Measurements from ENCODE around the gene SH3RF3.
"Not testable (repeated sequence)": the region's sequence is repeated elsewhere in the genome, so short reads cannot be mapped to it uniquely, and the experiment has no call there.

SH3RF3 gene

GRCh38 chr2:109532728-109533076, 403.7 kb downstream of the SH3RF3 start:
- no peak for DNase-seq

DNA sequence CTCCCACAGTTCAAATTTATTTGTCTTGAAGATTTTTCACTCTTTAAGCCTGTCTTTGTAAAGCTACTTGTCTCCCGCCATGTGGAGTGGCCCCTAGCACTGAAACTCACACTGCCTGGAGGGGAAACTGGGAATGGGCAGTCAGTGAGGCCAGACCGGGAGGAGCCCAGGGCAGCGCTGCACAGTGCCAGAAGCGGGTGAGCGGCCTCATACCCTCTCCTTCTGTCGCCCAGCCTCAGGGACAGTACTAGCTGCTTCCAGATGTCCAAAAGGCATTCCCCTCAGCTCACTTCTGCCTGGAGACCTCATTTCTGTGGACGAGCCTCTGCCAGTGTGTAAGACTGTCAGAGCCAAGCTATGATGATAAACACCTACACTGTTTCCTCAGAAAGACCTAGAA, 404.8 kb downstream of the SH3RF3 start:
- DNase-seq: no peak

DNA sequence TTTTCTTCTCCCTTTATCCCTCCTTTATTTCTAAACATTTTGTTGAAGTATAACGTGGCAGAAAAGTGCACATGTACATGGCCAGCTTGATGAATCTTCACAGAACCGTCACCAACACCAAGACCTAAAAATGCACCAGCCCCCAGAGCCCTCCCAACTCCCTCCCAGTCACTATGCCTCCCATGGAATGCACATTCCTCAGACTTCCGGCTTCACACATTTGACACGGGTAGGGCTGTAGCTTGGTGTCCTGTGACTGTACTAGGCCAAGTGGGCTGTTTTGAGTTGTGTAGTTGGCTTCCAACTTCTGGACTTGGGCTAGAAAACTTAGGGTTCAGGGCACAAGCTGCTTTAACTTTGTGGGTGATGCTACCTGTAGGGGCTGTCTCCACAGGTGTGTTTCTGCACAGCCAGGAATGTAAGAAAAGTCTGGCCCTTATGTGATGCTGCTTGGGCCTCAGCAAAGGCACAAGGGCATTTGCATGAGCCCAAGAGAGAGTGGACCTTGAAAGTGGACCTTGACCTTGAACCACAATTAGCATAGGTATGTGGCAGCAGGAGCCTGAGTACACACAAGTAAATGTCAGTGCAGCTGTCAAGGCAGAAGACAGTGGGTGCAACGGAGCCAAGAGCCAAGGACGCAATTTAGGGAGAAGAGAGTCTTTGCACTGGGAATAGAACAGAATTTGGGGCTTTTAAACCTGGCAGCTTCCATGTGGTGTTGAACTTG, 406.4 kb downstream of the SH3RF3 start:
- DNase-seq: no peak

DNA sequence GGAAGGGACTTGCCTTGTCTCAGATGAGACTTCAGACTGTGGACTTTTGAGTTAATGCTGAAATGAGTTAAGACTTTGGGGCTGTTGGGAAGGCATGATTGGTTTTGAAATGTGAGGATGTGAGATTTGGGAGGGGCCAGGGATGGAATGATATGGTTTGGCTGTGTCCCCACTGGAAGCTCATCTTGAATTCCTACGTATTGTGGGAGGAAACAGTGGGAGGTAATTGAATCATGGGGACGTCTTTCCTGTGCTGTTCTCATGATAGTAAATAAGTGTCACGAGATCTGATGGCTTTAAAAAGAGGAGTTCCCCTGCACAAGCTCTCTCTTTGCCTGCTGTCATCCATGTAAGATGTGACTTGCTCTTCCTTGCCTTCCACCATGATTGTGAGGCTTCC, 407.6 kb downstream of the SH3RF3 start:
- DNase-seq: not testable (repeated sequence)

DNA sequence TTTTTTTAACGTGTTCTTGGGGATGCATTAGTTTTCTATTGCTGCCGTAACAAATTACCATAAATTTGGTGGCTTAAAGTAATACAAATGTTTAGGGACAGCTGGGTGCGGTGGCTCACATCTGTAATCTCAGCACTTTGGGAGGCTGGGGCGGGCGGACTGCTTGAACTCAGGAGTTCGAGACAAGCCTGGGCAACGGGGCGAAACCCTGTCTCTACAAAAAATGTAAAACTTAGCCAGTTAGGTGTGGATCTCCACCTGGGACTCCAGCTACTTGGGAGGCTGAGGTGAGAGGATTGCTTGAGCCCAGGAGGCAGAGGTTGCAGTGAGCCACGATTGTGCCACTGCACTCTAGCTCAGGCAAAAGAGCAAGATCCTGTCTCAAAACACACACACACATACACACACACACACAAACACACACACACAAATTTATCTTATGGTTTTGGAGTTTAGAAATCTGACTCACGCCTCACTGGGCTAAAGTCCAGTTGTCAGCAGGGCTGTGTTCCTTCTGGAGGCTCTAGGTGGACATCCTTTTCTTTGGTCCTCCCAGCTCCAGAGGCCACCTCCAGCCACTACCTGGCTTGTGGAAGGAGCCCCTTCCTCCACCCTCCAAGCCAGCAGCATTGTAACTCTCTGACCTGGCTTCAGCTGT, 408.7 kb downstream of the SH3RF3 start:
- DNase-seq: no peak

GRCh38 chr2:109538546-109538945, 409.5 kb downstream of the SH3RF3 start:
- DNase-seq: no peak

- no peak for DNase-seq
These were observed 413.4 kb downstream of the SH3RF3 start for GRCh38 chr2:109542384-109542783.

DNA sequence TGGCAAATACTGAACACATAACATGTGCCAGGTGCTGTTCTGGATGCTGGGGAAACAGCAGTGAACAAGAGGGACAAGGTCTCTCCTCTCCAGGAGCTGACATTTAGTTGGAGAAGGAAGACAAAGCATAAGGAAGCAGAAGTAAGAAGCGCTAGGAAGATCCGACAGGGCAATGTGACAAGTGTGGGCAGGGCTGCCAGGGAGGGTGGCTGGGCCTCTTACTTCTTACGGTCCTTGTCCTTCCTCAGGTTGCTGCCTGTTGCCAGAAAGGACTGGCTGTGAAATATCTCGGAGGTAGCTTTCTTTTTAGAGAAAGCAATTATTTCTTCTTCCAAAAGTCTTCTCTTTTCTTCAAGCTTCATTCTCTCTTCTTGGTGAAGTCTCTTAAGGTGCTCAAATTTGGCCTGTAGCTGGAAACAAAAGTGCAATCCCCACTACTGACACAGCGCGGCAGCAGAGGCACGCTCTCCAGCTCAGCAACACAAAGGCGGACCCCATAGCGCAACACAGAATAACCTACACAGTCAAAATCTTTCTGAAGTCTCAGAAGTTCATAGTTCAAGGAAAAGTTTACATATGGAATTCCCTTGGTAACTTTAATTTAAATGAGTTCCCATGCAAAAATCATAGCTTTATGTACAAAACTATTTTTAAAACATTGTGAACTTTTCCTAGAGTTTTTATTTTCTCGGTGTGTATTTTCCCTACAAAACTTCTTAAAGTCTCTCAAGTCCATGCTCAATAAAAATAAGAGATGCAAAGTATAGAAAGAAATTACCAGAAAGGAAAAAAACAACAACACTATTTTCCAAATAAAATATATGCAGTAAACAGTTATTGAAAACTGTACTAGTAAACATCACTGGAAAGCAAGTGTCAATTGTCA, 417.1 kb downstream of the SH3RF3 start:
- peak; percentile 62 to 64 for DNase-seq

DNA sequence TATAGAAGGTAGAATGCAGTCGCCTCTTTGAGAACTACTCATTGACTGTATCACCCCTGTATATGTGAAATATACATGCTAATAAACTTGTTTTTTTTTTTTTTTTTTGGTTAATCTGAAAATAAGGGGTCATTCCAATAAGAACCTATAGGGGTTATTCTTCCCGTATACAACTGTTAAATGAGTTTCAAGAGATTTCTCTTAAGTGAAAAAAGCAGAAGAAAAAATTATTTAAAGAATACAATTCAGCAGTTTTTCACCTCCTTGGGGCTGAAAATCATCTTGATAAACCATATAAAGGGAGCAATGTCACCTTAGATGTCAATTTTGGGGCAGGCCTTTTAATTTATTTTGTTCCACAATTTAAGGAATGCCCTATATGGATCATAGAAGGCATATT, 418.3 kb downstream of the SH3RF3 start:
- no peak for DNase-seq

DNA sequence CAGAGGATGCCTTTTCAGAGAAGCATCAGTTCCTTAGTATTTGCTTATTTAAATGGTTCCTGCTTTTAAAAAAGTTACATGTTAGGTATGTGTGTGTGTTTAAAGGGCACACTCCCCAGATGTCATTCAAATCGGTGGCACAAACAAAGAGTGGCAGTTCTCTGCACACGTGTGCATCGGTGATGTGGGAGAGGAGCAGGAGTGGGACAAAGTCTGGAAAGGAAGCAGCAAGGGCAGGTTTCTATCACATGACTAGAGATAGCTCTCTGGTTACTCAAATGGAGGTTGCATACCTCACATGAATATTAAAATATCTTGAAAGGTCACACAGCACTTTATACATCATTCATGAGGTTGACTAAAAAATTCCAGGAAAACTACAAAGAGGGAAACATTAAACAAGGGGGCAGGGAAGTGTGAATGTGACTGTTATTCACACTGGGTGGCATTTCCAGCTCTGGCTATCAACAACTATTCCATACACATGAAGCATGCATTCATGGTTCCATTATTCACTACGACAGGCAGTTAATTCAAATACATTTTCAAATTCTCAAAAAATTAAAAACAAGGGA, 420.1 kb downstream of the SH3RF3 start:
- no peak for DNase-seq

Measured in inflammatory macrophage (primary cell).